ENCODE results near the gene DAZAP2.

DNA sequence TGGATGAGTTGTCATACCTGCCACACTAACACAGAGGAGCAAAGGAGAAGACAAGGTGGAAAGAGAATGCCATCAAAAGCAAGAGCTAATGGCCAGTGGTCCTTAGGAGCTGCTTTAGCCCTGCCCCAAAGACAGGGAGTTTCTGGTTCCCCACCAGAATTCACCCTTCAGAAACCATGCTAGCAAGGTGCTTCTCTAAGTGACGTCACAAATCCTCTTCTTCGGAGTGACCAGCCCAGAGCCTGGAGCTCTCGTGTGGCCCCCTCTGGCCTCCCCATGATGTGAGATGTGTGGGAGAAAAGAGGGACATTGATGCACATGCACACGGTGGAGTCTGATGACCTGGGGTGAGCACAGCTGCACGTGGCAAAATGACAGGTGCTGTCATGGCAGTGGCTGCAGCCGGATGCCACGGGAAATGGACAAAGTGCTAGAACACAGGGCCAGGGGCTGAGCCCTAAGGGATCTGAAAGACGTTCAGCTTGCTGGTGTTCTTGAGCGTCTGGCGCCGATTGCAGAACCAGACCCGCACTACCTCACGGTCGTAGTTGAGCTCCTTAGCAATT, 48.8 kb upstream of the DAZAP2 start:
- TF ChIP-seq CTCF (conservative IDR thresholded peaks at IDR 0.05; ENCODE audit: low read depth in 2 of 2) (no peak), EZH2 (IDR thresholded peaks at IDR 0.05; ENCODE audit: low read depth, unreplicated experiment) (no peak), EZH2phosphoT487 (IDR thresholded peaks at IDR 0.05; ENCODE audit: unreplicated experiment) (no peak), POLR2AphosphoS5 (IDR thresholded peaks at IDR 0.05; ENCODE audit: low read depth) (no peak), CREB1 (CRISPR knock-in tag; IDR thresholded peaks at IDR 0.05; ENCODE audit: low read depth) (no peak)
